Activated CD4-positive, alpha-beta T cell treated with anti-CD3 and anti-CD28 coated beads for 1 hour (primary cell): ENCODE data around the gene RBBP7.
A peak's percentile ranks its signal among the peaks of the same experiment; 100 is the strongest.

Experiments used
- DNase-seq: peaks from one replicate; pipeline ENCODE4 v3.0.0-alpha.2; 2020

RBBP7 gene

GRCh38 chrX:16870095-16870861 is at the start of gene RBBP7:
TSS of gene RBBP7 (minus strand) at chrX:16870362. CDS start at chrX:16870053, 309 bp downstream.
- peak; percentile 85 for DNase-seq

- no peak for DNase-seq
These were observed 48.8 kb upstream of the RBBP7 start for GRCh38 chrX:16918979-16919378.

- no peak for DNase-seq
These were observed 47.0 kb upstream of the RBBP7 start for GRCh38 chrX:16917120-16917519.

- DNase-seq = no peak
These were observed 46.4 kb upstream of the RBBP7 start for GRCh38 chrX:16916561-16916960.

- DNase-seq = no peak
These were observed 43.9 kb upstream of the RBBP7 start for GRCh38 chrX:16914058-16914457.

- no peak for DNase-seq
These were observed 40.2 kb upstream of the RBBP7 start for GRCh38 chrX:16910376-16910775.

GRCh38 chrX:16903274-16904022 is 33.3 kb upstream of the RBBP7 start:
- DNase-seq = no peak

- no peak for DNase-seq
These were observed 27.3 kb upstream of the RBBP7 start for GRCh38 chrX:16897445-16897844.

GRCh38 chrX:16892504-16893362 is 22.6 kb upstream of the RBBP7 start:
- peak; percentile 18 for DNase-seq

- no peak for DNase-seq
These were observed 15.5 kb upstream of the RBBP7 start for GRCh38 chrX:16885628-16886027.

- no peak for DNase-seq
These were observed 13.3 kb upstream of the RBBP7 start for GRCh38 chrX:16883487-16883804.

GRCh38 chrX:16882702-16883486 is 12.7 kb upstream of the RBBP7 start:
- peak; percentile 47 for DNase-seq

GRCh38 chrX:16882169-16882568 is 12.0 kb upstream of the RBBP7 start:
- DNase-seq = no peak

- no peak for DNase-seq
These were observed 6.5 kb upstream of the RBBP7 start for GRCh38 chrX:16876696-16877095.

GRCh38 chrX:16874458-16875095 is 4.4 kb upstream of the RBBP7 start:
- no peak for DNase-seq

- DNase-seq = no peak
These were observed 2.9 kb upstream of the RBBP7 start for GRCh38 chrX:16873106-16873505.

GRCh38 chrX:16870862-16871815 is 977 bp upstream of the RBBP7 start:
- no peak for DNase-seq

- peak; percentile 21 for DNase-seq
These were observed 618 bp downstream of the RBBP7 start for GRCh38 chrX:16869393-16870094.

- no peak for DNase-seq
These were observed 1.2 kb downstream of the RBBP7 start for GRCh38 chrX:16868920-16869319.

- no peak for DNase-seq
These were observed 2.2 kb downstream of the RBBP7 start for GRCh38 chrX:16867947-16868346.
